ENCODE measurements around the gene FOXP1. TPM values are rescaled to one million over a fixed set of nuclear protein-coding genes. Genes with fewer than 3 reads are reported as not detected.

FOXP1 gene
- total and polyA plus RNA-seq, 9 of the 15 experiments (the other 6 are each of a cell fraction or from before 2014, with no cell fraction given), result 7.7 to 34.5 (median 13.7) TPM

DNA sequence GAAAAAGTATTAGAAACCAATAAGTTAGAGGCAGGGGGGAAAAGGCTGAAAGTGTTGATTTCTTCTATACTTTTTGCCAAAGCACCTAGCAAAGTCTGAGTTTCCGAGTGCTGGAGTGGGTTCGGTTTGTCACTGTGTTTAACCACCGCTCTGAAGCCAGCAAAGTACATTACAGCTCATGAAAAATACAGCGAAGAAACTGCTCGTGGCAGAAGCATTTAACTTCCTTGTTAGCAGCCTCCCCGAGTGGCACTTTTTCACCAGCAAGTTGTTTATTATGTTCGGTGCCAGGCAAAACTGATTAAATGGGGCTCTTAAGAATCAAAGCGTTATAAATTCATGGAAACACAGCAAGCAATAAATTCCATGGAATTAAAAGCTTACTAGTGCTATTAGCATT, 313.6 kb downstream of the FOXP1 start:
- H3K4me3 ChIP-seq, result no peak overlapping the region
- H4K20me1 ChIP-seq (replicated peaks; ENCODE audit: control insufficient read depth, insufficient read depth, low read length), result no peaks in the 10 kb centered on the region; the same call in 1 of the 2 replicates
- H3K4me2 ChIP-seq (ENCODE audit: insufficient read depth, low read length), result no peak overlapping the region
- no peak for DNase-seq (ENCODE audit: extremely low read depth in 1 of 4, low spot score in 3 of 4)
- TF ChIP-seq SMAD4 (CRISPR knock-in tag; conservative IDR thresholded peaks at IDR 0.05) (no peak), RNF2 (IDR thresholded peaks at IDR 0.05) (no peak), GTF2A2 (tag; IDR thresholded peaks at IDR 0.05) (no peak), RFX5 (IDR thresholded peaks at IDR 0.05; ENCODE audit: low read depth, low read length) (no peak), ZBTB17 (CRISPR knock-in tag; IDR thresholded peaks at IDR 0.05) (no peak), SMAD2 (IDR thresholded peaks at IDR 0.05; ENCODE audit: low read depth, low read length) (no peak), ZNF668 (CRISPR knock-in tag; IDR thresholded peaks at IDR 0.05) (no peak)
- TF ChIP-seq, protein P1, sequence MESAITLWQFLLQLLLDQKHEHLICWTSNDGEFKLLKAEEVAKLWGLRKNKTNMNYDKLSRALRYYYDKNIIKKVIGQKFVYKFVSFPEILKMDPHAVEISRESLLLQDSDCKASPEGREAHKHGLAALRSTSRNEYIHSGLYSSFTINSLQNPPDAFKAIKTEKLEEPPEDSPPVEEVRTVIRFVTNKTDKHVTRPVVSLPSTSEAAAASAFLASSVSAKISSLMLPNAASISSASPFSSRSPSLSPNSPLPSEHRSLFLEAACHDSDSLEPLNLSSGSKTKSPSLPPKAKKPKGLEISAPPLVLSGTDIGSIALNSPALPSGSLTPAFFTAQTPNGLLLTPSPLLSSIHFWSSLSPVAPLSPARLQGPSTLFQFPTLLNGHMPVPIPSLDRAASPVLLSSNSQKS (CRISPR knock-in tag; IDR thresholded peaks at IDR 0.05), result no peak
- TF ChIP-seq, protein P2, sequence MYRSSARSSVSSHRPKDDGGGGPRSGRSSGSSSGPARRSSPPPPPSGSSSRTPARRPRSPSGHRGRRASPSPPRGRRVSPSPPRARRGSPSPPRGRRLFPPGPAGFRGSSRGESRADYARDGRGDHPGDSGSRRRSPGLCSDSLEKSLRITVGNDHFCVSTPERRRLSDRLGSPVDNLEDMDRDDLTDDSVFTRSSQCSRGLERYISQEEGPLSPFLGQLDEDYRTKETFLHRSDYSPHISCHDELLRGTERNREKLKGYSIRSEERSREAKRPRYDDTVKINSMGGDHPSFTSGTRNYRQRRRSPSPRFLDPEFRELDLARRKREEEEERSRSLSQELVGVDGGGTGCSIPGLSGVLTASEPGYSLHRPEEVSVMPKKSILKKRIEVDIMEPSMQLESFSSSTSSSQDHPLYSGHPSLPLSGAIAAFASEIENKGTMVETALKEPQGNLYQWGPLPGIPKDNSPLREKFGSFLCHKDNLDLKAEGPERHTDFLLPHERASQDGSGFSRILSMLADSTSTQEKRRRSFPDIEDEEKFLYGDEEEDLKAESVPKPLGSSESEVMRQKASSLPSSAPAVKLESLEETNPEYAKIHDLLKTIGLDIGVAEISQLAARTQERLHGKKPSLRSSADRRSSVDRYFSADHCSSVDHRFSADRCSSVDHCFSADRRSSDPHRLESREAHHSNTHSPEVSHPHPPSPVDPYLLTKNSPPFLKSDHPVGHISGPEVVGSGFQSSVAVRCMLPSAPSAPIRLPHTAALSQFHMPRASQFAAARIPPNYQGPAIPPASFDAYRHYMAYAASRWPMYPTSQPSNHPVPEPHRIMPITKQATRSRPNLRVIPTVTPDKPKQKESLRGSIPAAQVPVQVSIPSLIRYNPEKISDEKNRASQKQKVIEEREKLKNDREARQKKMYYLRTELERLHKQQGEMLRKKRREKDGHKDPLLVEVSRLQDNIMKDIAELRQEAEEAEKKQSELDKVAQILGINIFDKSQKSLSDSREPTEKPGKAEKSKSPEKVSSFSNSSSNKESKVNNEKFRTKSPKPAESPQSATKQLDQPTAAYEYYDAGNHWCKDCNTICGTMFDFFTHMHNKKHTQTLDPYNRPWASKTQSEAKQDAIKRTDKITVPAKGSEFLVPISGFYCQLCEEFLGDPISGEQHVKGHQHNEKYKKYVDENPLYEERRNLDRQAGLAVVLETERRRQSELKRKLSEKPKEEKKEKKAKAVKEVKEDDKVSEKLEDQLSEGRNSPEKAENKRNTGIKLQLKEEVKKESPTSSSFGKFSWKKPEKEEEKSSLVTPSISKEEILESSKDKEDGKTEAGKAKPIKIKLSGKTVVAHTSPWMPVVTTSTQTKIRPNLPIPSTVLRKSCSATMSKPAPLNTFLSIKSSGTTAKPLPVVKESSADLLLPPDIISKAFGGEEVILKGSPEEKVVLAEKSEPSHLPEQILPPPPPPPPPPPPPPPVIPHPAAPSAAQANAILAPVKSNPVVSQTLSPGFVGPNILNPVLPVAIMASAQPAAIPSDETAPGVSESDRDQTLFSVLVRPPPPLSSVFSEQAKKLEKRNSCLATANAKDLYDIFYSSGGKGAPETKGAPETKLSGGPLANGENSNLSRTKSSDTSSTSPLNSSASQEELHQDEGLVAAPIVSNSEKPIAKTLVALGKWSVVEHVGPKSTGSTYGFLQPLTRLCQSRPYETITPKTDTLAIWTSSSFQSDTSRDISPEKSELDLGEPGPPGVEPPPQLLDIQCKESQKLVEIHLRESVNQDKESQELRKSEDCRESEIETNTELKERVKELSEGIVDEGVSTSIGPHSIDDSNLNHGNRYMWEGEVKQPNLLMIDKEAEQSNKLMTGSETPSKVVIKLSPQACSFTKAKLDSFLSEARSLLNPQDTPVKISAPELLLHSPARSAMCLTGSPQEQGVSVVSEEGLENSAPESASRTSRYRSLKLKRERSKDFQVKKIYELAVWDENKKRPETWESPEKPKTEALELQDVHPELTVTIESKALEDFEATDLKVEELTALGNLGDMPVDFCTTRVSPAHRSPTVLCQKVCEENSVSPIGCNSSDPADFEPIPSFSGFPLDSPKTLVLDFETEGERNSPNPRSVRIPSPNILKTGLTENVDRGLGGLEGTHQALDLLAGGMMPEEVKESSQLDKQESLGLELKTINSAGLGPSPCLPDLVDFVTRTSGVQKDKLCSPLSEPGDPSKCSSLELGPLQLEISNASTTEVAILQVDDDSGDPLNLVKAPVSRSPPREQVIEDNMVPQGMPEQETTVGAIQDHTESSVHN (IDR thresholded peaks at IDR 0.05; ENCODE audit: borderline replicate concordance in 1 of 2, low read depth in 1 of 2), result no peak
- no peak overlapping the region for H3K9ac ChIP-seq (ENCODE audit: insufficient read depth in 1 of 2, low read depth in 2 of 2, low read length in 2 of 2)
- no peaks in the 10 kb centered on the region for H3K9me1 ChIP-seq (ENCODE audit: control insufficient read depth, insufficient read depth, low read length)
- peaks cover 7 to 10% of the 10 kb centered on the region in 2 experiments; a peak in 3 of 5 replicates for H3K4me1 ChIP-seq (replicated peaks in 1 of 2; ENCODE audit: control insufficient read depth in 2 of 2, insufficient read depth in 2 of 2, low read length in 2 of 2)
- no peak overlapping the region for H2AFZ ChIP-seq (ENCODE audit: low read depth, low read length)
- no peak for FAIRE-seq
- intact Hi-C loops (cut with micrococcal nuclease), result no loop called here
- BruUV-seq (replicated peaks), result no TSS peak
- ChIA-PET CTCF (ENCODE audit: low intra/inter-chr PET ratio) (no interaction called here), POLR2A (no interaction called here)
- no peaks in the 10 kb centered on the region for H3K79me2 ChIP-seq (ENCODE audit: control insufficient read depth, insufficient read depth, low read length)
- no peaks in the 10 kb centered on the region for H3K36me3 ChIP-seq (ENCODE audit: control insufficient read depth, insufficient read depth, low read length)
- no peak for ATAC-seq
- no peak overlapping the region for H3K27ac ChIP-seq (ENCODE audit: extremely low read depth, low read depth, low read length)
- 74% methylated on average over 7 of the region's 8 CpGs for WGBS (ENCODE audit: insufficient coverage, low coverage, missing lambda C conversion rate)
- in situ Hi-C loops (cut with MboI), result no loop called here
- no peaks in the 10 kb centered on the region for H3K9me3 ChIP-seq (replicated peaks; ENCODE audit: control insufficient read depth, insufficient read depth, low read depth, low read length)
- no peaks in the 10 kb centered on the region for H3K27me3 ChIP-seq (ENCODE audit: control insufficient read depth in 2 of 2, insufficient read depth in 2 of 2, low read length in 2 of 2)
